ENCODE measurements around the gene SPO11.

Gene SPO11

DNA sequence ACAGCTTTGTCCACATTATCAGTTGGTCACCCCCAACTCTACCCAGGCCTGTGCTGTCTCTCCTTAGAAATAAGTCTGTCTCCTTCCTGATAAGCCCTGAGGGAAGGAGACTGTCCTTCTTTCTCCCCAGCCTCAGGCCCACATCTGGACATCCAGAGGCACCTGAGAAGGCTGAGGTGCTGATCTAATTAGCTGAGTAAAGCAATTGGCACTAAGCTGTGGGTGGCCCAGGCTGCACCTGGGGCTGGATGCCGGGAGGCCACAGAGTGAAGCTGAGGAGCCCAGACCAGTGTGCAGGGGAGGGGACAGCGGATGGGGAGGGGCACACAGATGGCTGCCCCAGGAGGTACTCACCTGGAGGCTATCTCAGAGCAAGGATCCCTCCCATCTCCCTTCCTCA lies 37.0 kb upstream of the SPO11 start:
- H3K4me3 ChIP-seq (ENCODE audit: control insufficient read depth, low read depth, low read length): no peak overlapping the region
- TF ChIP-seq, protein P1, sequence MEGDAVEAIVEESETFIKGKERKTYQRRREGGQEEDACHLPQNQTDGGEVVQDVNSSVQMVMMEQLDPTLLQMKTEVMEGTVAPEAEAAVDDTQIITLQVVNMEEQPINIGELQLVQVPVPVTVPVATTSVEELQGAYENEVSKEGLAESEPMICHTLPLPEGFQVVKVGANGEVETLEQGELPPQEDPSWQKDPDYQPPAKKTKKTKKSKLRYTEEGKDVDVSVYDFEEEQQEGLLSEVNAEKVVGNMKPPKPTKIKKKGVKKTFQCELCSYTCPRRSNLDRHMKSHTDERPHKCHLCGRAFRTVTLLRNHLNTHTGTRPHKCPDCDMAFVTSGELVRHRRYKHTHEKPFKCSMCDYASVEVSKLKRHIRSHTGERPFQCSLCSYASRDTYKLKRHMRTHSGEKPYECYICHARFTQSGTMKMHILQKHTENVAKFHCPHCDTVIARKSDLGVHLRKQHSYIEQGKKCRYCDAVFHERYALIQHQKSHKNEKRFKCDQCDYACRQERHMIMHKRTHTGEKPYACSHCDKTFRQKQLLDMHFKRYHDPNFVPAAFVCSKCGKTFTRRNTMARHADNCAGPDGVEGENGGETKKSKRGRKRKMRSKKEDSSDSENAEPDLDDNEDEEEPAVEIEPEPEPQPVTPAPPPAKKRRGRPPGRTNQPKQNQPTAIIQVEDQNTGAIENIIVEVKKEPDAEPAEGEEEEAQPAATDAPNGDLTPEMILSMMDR (conservative IDR thresholded peaks at IDR 0.05; ENCODE audit: control insufficient read depth, insufficient read depth, low read depth, low read length): no peak
- no peak for DNase-seq (ENCODE audit: low read depth)

DNA sequence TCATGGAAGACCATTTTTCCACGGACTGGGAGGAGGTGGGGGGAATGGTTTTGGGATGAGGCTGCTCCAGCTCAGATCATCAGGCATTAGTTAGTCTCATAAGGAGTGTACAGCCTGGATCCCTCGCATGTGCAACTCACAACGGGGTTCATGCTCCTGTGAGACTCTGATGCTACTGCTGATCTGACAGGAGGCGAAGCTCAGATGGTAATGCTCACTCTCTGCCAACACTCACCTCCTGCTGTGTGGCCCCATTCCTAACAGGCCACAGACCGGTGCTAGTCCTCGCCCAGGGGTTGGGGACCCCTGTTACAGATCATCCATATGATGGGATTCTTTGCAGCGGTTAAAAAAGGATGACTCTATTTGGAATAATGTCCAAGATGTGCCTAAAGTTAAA lies 35.6 kb upstream of the SPO11 start:
- no peak for DNase-seq (ENCODE audit: low read depth)
- H3K4me3 ChIP-seq (ENCODE audit: control insufficient read depth, low read depth, low read length): no peak overlapping the region
- TF ChIP-seq, protein P1 (conservative IDR thresholded peaks at IDR 0.05; ENCODE audit: control insufficient read depth, insufficient read depth, low read depth, low read length): no peak

DNA sequence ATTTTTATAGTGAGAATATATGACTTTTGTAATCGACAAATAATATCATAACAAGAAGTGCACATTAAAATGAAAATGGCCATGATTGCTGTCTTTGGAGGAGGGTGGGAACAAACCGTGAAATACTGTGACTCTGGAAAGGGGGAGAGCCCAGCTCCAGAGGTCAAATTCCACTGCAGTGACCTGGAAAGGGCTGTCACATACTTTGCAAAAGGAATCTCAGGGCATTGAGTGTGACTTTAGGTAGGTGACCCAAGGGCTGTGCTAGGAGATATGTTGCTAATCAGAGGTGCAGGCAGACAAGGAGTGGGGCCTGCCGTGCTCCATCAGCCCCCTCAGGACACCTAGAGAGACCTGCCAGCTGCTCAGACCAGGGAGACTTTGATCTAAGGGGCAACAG lies 35.1 kb upstream of the SPO11 start:
- DNase-seq (ENCODE audit: low read depth): no peak
- H3K4me3 ChIP-seq (ENCODE audit: control insufficient read depth, low read depth, low read length): no peak overlapping the region
- TF ChIP-seq, protein P1 (conservative IDR thresholded peaks at IDR 0.05; ENCODE audit: control insufficient read depth, insufficient read depth, low read depth, low read length): no peak

DNA sequence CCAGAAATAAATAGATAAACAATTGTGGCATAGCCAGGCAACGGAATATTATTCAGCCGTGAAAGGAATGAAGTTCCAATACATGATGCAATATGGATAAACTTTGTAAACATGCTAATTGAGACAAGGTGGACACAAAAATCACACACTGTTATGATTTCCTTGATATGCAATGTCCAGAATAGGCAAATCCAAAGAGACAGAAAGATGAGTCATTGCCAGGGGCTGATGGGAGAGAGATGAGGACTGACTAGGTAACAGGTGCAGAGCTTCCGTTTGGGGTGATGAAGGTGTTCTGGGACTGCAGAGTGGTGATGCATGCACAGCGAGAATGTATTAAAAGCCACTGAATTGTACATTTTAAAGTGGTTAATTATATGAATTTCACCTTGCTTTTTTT lies 31.1 kb upstream of the SPO11 start:
- no peak for DNase-seq (ENCODE audit: low read depth)
- TF ChIP-seq, protein P1 (conservative IDR thresholded peaks at IDR 0.05; ENCODE audit: control insufficient read depth, insufficient read depth, low read depth, low read length): no peak
- H3K4me3 ChIP-seq (ENCODE audit: control insufficient read depth, low read depth, low read length): no peak overlapping the region

DNA sequence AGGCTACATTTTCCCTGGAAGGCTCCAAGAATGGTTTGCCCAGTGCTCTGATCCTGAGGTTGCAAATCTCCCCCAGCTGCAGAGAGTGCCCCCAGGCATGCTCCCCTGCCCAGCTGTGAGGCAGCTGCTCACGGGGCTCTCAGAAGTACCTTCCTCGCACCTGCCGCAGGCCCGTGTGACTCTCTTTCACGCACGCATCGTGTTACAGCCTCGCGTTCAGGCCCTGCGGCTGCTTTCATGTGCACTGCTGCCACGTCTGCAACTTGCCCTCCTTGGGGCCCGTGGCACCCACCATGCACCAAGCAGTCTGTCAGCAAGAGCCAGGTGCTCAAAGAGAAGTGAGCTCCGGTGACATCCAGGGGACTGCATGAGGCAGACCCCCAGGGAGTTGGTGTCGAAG lies 28.6 kb upstream of the SPO11 start:
- no peak overlapping the region for H3K4me3 ChIP-seq (ENCODE audit: control insufficient read depth, low read depth, low read length)
- TF ChIP-seq, protein P1 (conservative IDR thresholded peaks at IDR 0.05; ENCODE audit: control insufficient read depth, insufficient read depth, low read depth, low read length): no peak
- no peak for DNase-seq (ENCODE audit: low read depth)

DNA sequence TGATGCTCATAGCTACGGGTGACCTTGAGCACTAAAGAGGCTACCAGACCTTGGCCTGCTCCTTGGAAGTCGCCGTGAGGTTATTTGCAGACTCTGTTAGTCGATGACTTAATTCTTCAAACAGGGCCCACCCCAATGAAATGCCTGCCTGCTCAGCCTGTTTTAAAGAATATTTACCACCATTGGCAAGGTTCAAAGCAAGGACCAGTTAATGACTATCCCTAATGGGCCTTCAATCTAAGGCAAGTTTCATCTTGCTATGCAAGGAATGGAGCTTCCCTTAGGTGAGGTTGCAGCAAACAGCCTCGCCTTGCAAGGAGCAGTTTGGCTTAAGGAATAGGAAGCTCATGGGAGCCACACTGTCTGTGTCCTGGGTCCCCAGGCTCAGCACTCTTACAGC lies 22.9 kb upstream of the SPO11 start:
- TF ChIP-seq, protein P1 (conservative IDR thresholded peaks at IDR 0.05; ENCODE audit: control insufficient read depth, insufficient read depth, low read depth, low read length): no peak
- DNase-seq (ENCODE audit: low read depth): no peak
- no peak overlapping the region for H3K4me3 ChIP-seq (ENCODE audit: control insufficient read depth, low read depth, low read length)
